Hepatocyte (in vitro differentiated cells): Measurements from ENCODE around the gene TNFAIP2. TPM values are rescaled to one million over a fixed set of nuclear protein-coding genes. Genes with fewer than 3 reads are reported as not detected.

Experiments used
- DNase-seq: peaks from one replicate; pipeline ENCODE4 v3.0.0-alpha.2; 2016; ENCODE audit warnings: low spot score
- H2AFZ ChIP-seq: fragments of 200-600 bp; sonication (generic); 2 replicates; pipeline ENCODE4 v1.6.0; 2016; ENCODE audit warnings: antibody characterized with exemption, mild to moderate bottlenecking
- H3K27ac ChIP-seq: fragments of 200-600 bp; sonication (generic); 2 replicates; pipeline ENCODE4 v1.5.1; 2016; ENCODE audit warnings: mild to moderate bottlenecking
- H3K27me3 ChIP-seq: fragments of 200-600 bp; sonication (generic); 2 replicates; pipeline ENCODE4 v1.6.1; 2016
- H3K36me3 ChIP-seq: fragments of 200-600 bp; sonication (generic); replicated peaks from 2 replicates; pipeline ENCODE4 v1.5.1; 2016; ENCODE audit warnings: low read depth; ENCODE audit not compliant: insufficient read depth
- H3K4me1 ChIP-seq: fragments of 200-600 bp; sonication (generic); 2 replicates; pipeline ENCODE4 v1.5.1; 2016; ENCODE audit warnings: mild to moderate bottlenecking, moderate library complexity; ENCODE audit not compliant: insufficient read depth
- H3K4me2 ChIP-seq: fragments of 200-600 bp; sonication (generic); 2 replicates; pipeline ENCODE4 v1.6.0; 2016
- H3K4me3 ChIP-seq: fragments of 200-600 bp; sonication (generic); 2 replicates; pipeline ENCODE4 v1.5.1; 2016; ENCODE audit warnings: mild to moderate bottlenecking
- H3K79me2 ChIP-seq: fragments of 200-600 bp; sonication (generic); 2 replicates; pipeline ENCODE4 v1.6.0; 2017; ENCODE audit warnings: mild to moderate bottlenecking
- H3K9me2 ChIP-seq: fragments of 200-600 bp; sonication (generic); replicated peaks from 2 replicates; pipeline ENCODE4 v1.6.0; 2017; ENCODE audit warnings: mild to moderate bottlenecking; ENCODE audit not compliant: insufficient read depth
- H3K9me3 ChIP-seq: fragments of 200-600 bp; sonication (generic); 2 replicates; pipeline ENCODE4 v1.5.1; 2016; ENCODE audit warnings: low read depth, mild to moderate bottlenecking
- H4K20me1 ChIP-seq: fragments of 200-600 bp; sonication (generic); 2 replicates; pipeline ENCODE4 v1.6.0; 2016; ENCODE audit warnings: mild to moderate bottlenecking; ENCODE audit not compliant: insufficient read depth, poor library complexity, severe bottlenecking
- CTCF ChIP-seq: fragments of 200-600 bp; sonication (generic); IDR thresholded peaks from 2 replicates; pipeline ENCODE4 v1.5.1; 2016; ENCODE audit warnings: antibody characterized with exemption, mild to moderate bottlenecking; ENCODE audit not compliant: poor library complexity
- EZH2 ChIP-seq: fragments of 200-600 bp; sonication (generic); IDR thresholded peaks from 2 replicates; pipeline ENCODE4 v1.6.1; 2016; ENCODE audit warnings: antibody characterized with exemption, mild to moderate bottlenecking, borderline replicate concordance
- EZH2phosphoT487 ChIP-seq: fragments of 200-600 bp; sonication (generic); IDR thresholded peaks from one replicate; pipeline ENCODE4 v1.6.1; 2018; ENCODE audit warnings: antibody characterized with exemption, mild to moderate bottlenecking, low read depth, moderate library complexity; ENCODE audit not compliant: unreplicated experiment, severe bottlenecking
- WGBS: methylation state at CpG from one replicate; pipeline ENCODE4 v1.1.6; 2016; ENCODE audit warnings: low lambda C conversion rate; ENCODE audit errors: missing lambda C conversion rate; 5-methylcytosine and 5-hydroxymethylcytosine counted together
- polyA plus RNA-seq: library from polyadenylated mRNA; unstranded; fragments of >200 nt; fragmentation: Nextera tagmentation; extraction: Ambion mirVana; gene quantifications from 2 replicates; pipeline ENCODE4 v1.2.1, GENCODE V29; 2016
- total RNA-seq: library from RNA; depleted of rRNA; stranded (reverse); fragments of >200 nt; gene quantifications from 2 replicates; pipeline ENCODE4 v1.2.3, GENCODE V29; 2014

TNFAIP2 gene
- total and polyA plus RNA-seq, 2 experiments from 2014 or later = 14.2 to 16.0 TPM

GRCh38 chr14:103122585-103122946 is 695 bp upstream of the TNFAIP2 start:
- Histone ChIP-seq H3K79me2 (no peaks in the 10 kb centered on the region), H2AFZ (peak overlapping the region; percentile 17), H3K27ac (peak overlapping the region; percentile 75), H3K9me2 (no peaks in the 10 kb centered on the region), H3K4me3 (no peak overlapping the region), H3K9me3 (no peaks in the 10 kb centered on the region), H3K27me3 (no peaks in the 10 kb centered on the region), H3K4me1 (peaks cover 30% of the 10 kb centered on the region), H3K36me3 (no peaks in the 10 kb centered on the region), H4K20me1 (no peaks in the 10 kb centered on the region), H3K4me2 (peak overlapping the region; percentile 90)
- TF ChIP-seq EZH2 = no peak
- no peak for TF ChIP-seq EZH2phosphoT487
- TF ChIP-seq CTCF = no peak
- DNase-seq = no peak
- WGBS = 63% methylated on average over 11 of the region's 15 CpGs

GRCh38 chr14:103123634-103124500 is 606 bp downstream of the TNFAIP2 start:
- no peak overlapping the region for H3K27ac ChIP-seq
- peak; percentile 60 for DNase-seq
- no peaks in the 10 kb centered on the region for H3K9me2 ChIP-seq
- H4K20me1 ChIP-seq = no peaks in the 10 kb centered on the region
- H3K79me2 ChIP-seq = no peaks in the 10 kb centered on the region
- no peaks in the 10 kb centered on the region for H3K36me3 ChIP-seq
- peak overlapping the region; percentile 90 for H3K4me2 ChIP-seq
- no peaks in the 10 kb centered on the region for H3K9me3 ChIP-seq
- peak overlapping the region; percentile 55 for H2AFZ ChIP-seq
- peaks cover 30% of the 10 kb centered on the region for H3K4me1 ChIP-seq
- WGBS = 36% methylated on average over 46 of the region's 48 CpGs
- H3K4me3 ChIP-seq = peak overlapping the region; percentile 13
- no peaks in the 10 kb centered on the region for H3K27me3 ChIP-seq
- TF ChIP-seq EZH2phosphoT487 (no peak), CTCF (peak; percentile 30), EZH2 (peak; percentile 34)

- Histone ChIP-seq H2AFZ (no peak overlapping the region), H3K27me3 (no peaks in the 10 kb centered on the region), H3K4me1 (peaks cover 30% of the 10 kb centered on the region), H3K4me3 (no peak overlapping the region), H3K79me2 (no peaks in the 10 kb centered on the region), H4K20me1 (no peaks in the 10 kb centered on the region), H3K9me2 (no peaks in the 10 kb centered on the region), H3K4me2 (no peak overlapping the region), H3K36me3 (no peaks in the 10 kb centered on the region), H3K9me3 (no peaks in the 10 kb centered on the region), H3K27ac (no peak overlapping the region)
- no peak for TF ChIP-seq CTCF
- 100% methylated on average over 4 of the region's 5 CpGs for WGBS
- no peak for DNase-seq
Observed at GRCh38 chr14:103124501-103125001, 1.3 kb downstream of the TNFAIP2 start.
